ENCODE data around the gene HSBP1L1. TPM values are rescaled to one million over a fixed set of nuclear protein-coding genes. Genes with fewer than 3 reads are reported as not detected.

HSBP1L1 gene
- total RNA-seq, 1 experiment from 2014 or later: 49.4 TPM

DNA sequence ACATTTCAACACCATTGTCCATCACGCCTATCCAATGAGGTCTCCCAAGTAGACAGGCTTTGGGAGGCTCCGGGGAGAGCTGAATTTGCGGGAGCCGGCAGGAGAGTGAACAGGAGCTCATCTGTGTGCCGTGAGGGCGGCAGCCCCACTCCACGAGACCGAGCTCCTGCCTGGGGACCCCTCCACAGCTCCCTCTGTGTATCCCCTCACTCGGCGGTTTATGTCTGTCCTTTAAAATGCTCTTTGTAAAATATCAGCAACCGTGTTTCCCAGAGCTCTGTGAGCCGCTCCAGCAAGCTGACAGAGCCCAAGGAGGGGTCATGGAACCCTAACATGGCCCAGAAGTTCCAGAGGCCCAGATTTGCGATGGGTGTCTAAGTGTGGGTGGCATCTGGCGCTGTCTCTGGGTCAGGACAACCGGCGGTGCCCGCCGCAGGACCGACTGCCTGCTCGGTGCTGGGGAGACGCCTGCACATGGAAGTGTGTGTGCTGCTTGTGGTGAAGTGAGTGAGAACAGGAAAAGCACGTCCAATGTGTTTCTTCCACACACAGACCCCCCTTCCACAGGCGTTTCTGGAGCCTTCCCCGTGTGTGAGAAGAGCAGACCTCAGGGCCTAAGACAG, 47.8 kb upstream of the HSBP1L1 start:
- H3K4me1 Mint-ChIP-seq (ENCODE audit: insufficient read depth, unreplicated experiment): no peaks in the 10 kb centered on the region
- POLR2A ChIA-PET: no interaction called here

DNA sequence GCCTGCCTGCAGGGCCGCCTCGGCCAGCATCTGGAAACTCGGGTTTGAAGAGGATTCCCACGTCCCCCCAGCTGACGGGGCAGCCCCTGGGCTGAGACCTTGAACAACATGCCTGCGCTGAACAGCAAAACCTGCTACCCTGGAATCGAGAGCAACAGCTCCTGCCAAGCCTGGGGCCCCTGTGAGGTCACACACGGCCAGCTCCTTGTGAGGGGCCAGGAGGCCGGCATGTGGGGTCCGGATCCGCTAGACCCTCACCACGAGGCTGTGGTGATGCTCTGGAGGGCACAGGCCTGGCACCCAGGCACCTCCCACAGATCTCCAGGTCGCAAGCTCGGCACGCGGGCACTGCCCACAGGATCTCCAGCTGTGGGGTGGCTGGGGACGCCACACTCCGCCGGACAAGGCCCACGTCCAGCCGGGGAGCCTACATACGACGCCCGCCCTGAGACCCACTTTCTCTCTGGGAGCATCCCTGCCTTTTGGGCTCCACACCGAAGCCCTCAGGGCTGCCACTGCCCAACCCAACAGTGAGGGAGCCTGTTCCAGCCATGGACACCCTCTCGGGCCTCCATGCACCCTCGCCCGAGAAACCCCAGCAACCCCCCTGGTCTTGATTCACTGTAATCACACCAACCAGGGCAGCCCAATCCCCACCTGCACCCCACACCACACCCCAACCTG, 47.1 kb upstream of the HSBP1L1 start:
- H3K27ac Mint-ChIP-seq (ENCODE audit: low read depth, unreplicated experiment): no peak overlapping the region
- intact Hi-C loops (cut with micrococcal nuclease): no loop called here
- peaks cover 48% of the 10 kb centered on the region for H3K36me3 Mint-ChIP-seq (ENCODE audit: insufficient read depth, unreplicated experiment)
- no peak overlapping the region for H3K4me3 Mint-ChIP-seq (ENCODE audit: unreplicated experiment)
- TF ChIP-seq, protein P1, sequence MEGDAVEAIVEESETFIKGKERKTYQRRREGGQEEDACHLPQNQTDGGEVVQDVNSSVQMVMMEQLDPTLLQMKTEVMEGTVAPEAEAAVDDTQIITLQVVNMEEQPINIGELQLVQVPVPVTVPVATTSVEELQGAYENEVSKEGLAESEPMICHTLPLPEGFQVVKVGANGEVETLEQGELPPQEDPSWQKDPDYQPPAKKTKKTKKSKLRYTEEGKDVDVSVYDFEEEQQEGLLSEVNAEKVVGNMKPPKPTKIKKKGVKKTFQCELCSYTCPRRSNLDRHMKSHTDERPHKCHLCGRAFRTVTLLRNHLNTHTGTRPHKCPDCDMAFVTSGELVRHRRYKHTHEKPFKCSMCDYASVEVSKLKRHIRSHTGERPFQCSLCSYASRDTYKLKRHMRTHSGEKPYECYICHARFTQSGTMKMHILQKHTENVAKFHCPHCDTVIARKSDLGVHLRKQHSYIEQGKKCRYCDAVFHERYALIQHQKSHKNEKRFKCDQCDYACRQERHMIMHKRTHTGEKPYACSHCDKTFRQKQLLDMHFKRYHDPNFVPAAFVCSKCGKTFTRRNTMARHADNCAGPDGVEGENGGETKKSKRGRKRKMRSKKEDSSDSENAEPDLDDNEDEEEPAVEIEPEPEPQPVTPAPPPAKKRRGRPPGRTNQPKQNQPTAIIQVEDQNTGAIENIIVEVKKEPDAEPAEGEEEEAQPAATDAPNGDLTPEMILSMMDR (IDR thresholded peaks at IDR 0.05; ENCODE audit: unreplicated experiment): no peak
- H3K27me3 Mint-ChIP-seq (ENCODE audit: insufficient read depth, unreplicated experiment): no peaks in the 10 kb centered on the region
- H3K4me1 Mint-ChIP-seq (ENCODE audit: insufficient read depth, unreplicated experiment): no peaks in the 10 kb centered on the region
- DNase-seq (ENCODE audit: unreplicated experiment): no peak
- ChIA-PET CTCF (no interaction called here), POLR2A (no interaction called here)
- H3K9me3 Mint-ChIP-seq (ENCODE audit: unreplicated experiment): no peaks in the 10 kb centered on the region
- BruUV-seq (replicated peaks): no TSS peak

More for the DNA sequence above, 47.8 kb upstream of the HSBP1L1 start:
- CTCF ChIA-PET: interaction anchor here (0.8 kb wide), 1 partner anchor 499 kb away, joined by 3 read pairs; no protein-coding TSS in a partner anchor
- DNase-seq (ENCODE audit: unreplicated experiment): no peak
- TF ChIP-seq, protein P1 (IDR thresholded peaks at IDR 0.05; ENCODE audit: unreplicated experiment): no peak
- Mint-ChIP-seq H3K27me3 (ENCODE audit: insufficient read depth, unreplicated experiment) (no peaks in the 10 kb centered on the region), H3K36me3 (ENCODE audit: insufficient read depth, unreplicated experiment) (peaks cover 43% of the 10 kb centered on the region), H3K9me3 (ENCODE audit: unreplicated experiment) (no peaks in the 10 kb centered on the region), H3K27ac (ENCODE audit: low read depth, unreplicated experiment) (no peak overlapping the region), H3K4me3 (ENCODE audit: unreplicated experiment) (no peak overlapping the region)
- no TSS peak for BruUV-seq (replicated peaks)
- intact Hi-C loops (cut with micrococcal nuclease): no loop called here

DNA sequence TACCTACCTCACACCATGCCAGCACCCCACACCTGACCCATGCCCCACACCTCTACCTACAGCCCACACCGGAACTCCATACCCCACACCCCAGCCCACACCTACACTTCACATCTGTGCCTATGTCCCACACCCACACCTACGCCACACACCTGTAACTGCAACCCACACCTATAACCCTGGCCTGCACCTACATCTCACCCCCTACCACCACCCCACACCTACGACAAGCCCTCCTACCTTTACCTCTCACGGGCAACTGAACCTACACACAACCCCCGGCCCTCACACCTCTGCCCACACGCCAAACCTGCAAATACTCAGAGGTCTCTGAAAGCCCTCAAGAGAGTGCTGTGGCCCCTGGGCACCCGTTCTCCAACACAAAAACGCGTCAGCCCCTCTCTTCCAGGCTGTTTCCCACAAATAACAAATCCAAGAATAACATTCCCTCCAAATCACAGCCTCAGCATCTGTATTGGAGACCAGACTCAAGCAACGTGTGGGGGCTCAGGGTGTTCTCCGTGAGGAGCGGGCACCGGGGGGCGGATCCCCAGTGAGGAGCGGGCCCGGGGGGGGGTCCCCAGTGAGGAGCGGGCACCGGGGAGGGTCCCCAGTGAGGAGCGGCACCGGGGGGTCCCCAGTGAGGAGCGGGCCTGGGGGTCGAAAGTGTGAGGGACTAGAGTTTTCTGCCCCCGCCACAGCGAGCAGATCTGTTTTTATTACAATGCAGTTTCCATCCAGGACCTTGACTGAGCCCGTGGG, 46.4 kb upstream of the HSBP1L1 start:
- CTCF ChIA-PET: no interaction called here
- Mint-ChIP-seq H3K9me3 (ENCODE audit: unreplicated experiment) (no peaks in the 10 kb centered on the region), H3K4me1 (ENCODE audit: insufficient read depth, unreplicated experiment) (no peaks in the 10 kb centered on the region), H3K36me3 (ENCODE audit: insufficient read depth, unreplicated experiment) (peaks cover 42% of the 10 kb centered on the region), H3K27me3 (ENCODE audit: insufficient read depth, unreplicated experiment) (no peaks in the 10 kb centered on the region), H3K4me3 (ENCODE audit: unreplicated experiment) (no peak overlapping the region), H3K27ac (ENCODE audit: low read depth, unreplicated experiment) (no peak overlapping the region)
- TF ChIP-seq, protein P1 (IDR thresholded peaks at IDR 0.05; ENCODE audit: unreplicated experiment): no peak
- intact Hi-C loops (cut with micrococcal nuclease): no loop called here
- no peak for DNase-seq (ENCODE audit: unreplicated experiment)
- BruUV-seq (replicated peaks): no TSS peak
- POLR2A ChIA-PET: no interaction called here

DNA sequence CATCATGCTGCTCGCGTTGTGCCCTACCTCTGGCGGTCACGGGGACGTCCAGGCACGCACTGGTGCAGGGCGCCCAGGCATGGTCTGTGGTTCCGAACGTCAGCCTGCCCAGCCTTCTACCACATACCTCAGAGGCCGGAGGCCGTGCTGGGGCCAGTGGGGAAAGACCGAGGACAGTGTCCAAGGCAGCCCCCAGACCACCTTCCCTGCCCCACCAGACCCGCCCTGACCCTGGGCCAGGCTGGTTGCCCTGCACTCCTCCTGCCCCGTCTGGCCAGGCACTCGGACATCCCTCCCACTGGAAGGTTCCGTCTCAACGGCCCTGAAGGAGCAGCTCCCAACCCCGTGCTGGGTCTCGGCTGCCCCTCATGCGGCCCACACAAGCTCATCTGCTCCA, 45.8 kb upstream of the HSBP1L1 start:
- intact Hi-C loops (cut with micrococcal nuclease): no loop called here
- no peaks in the 10 kb centered on the region for H3K9me3 Mint-ChIP-seq (ENCODE audit: unreplicated experiment)
- BruUV-seq (replicated peaks): no TSS peak
- H3K27ac Mint-ChIP-seq (ENCODE audit: low read depth, unreplicated experiment): no peak overlapping the region
- POLR2A ChIA-PET: no interaction called here
- H3K36me3 Mint-ChIP-seq (ENCODE audit: insufficient read depth, unreplicated experiment): peaks cover 45% of the 10 kb centered on the region
- H3K4me1 Mint-ChIP-seq (ENCODE audit: insufficient read depth, unreplicated experiment): no peaks in the 10 kb centered on the region
- TF ChIP-seq, protein P1 (IDR thresholded peaks at IDR 0.05; ENCODE audit: unreplicated experiment): no peak
- CTCF ChIA-PET: interaction anchor here (0.6 kb wide), 1 partner anchor 151 kb away, joined by 3 read pairs; no protein-coding TSS in a partner anchor
- DNase-seq (ENCODE audit: unreplicated experiment): no peak
- H3K27me3 Mint-ChIP-seq (ENCODE audit: insufficient read depth, unreplicated experiment): no peaks in the 10 kb centered on the region
- no peak overlapping the region for H3K4me3 Mint-ChIP-seq (ENCODE audit: unreplicated experiment)

Measured in MCF 10A (cell line).